Spleen (tissue), 11 donors: ENCODE results near the gene ACP3. TPM values are rescaled to one million over a fixed set of nuclear protein-coding genes. Genes with fewer than 3 reads are reported as not detected.

Experiments
- DNase-seq: peaks from one replicate; pipeline ENCODE4 v3.0.0-alpha.2; 2020
- H3K27ac ChIP-seq, 8 donors: fragments of 200-600 bp; sonication (generic) in 7 of 8; 1 replicate in 4 of 8; 2 replicates in 4 of 8; pipeline versions ENCODE4 v1.5.0 to v1.8.0; 2016 to 2021; ENCODE audit warnings: inconsistent platforms in 4 of 8, mild to moderate bottlenecking in 4 of 8, moderate library complexity in 1 of 8
- H3K27me3 ChIP-seq, 7 donors: fragments of 200-600 bp; sonication (generic) in 6 of 7; replicated peaks in 1 of 7; 1 replicate in 4 of 7; 2 replicates in 3 of 7; pipeline versions ENCODE4 v1.5.0 to v1.8.0; 2016 to 2021; ENCODE audit warnings: inconsistent platforms in 3 of 7, mild to moderate bottlenecking in 1 of 7
- H3K36me3 ChIP-seq, 6 donors: fragments of 200-600 bp; sonication (generic) in 5 of 6; 1 replicate in 4 of 6; 2 replicates in 2 of 6; pipeline versions ENCODE4 v1.5.0 to v1.8.0; 2016 to 2021; ENCODE audit warnings: inconsistent platforms in 2 of 6
- H3K4me1 ChIP-seq, 6 donors: fragments of 200-600 bp; sonication (generic) in 5 of 6; 1 replicate in 3 of 6; 2 replicates in 3 of 6; pipeline versions ENCODE4 v1.5.0 to v1.8.0; 2016 to 2021; ENCODE audit warnings: inconsistent platforms in 3 of 6
- H3K4me3 ChIP-seq, 8 donors: fragments of 200-600 bp; sonication (generic) in 7 of 8; 1 replicate in 4 of 8; 2 replicates in 4 of 8; pipeline versions ENCODE4 v1.5.0 to v1.8.0; 2016 to 2021; ENCODE audit warnings: inconsistent platforms in 4 of 8, mild to moderate bottlenecking in 4 of 8, moderate library complexity in 2 of 8
- H3K9me3 ChIP-seq, 8 donors: fragments of 200-600 bp; sonication (generic) in 7 of 8; 1 replicate in 4 of 8; 2 replicates in 4 of 8; pipeline versions ENCODE4 v1.5.0 to v1.8.0; 2016 to 2021; ENCODE audit warnings: inconsistent platforms in 4 of 8
- CTCF ChIP-seq, 11 experiments: fragments of 200-600 bp in 7 of 11; fragments of 450-650 bp in 4 of 11; sonication (generic) in 4 of 11; IDR thresholded peaks in 8 of 11; conservative IDR thresholded peaks in 3 of 11; 1 replicate in 7 of 11; 2 replicates in 4 of 11; pipeline versions ENCODE4 v1.4.0 to v1.8.0; 2016 to 2021; ENCODE audit warnings: antibody characterized with exemption in 11 of 11, inconsistent platforms in 4 of 11, mild to moderate bottlenecking in 1 of 11
- POLR2A ChIP-seq, 3 donors: fragments of 450-650 bp; IDR thresholded peaks; one replicate each; pipeline ENCODE4 v1.5.1; 2017; ENCODE audit warnings: antibody characterized with exemption in 3 of 3, mild to moderate bottlenecking in 1 of 3
- POLR2AphosphoS5 ChIP-seq, 3 donors: sonication (generic); formaldehyde crosslinking; IDR thresholded peaks; one replicate each; pipeline ENCODE4 v1.5.1; 2017; ENCODE audit warnings: antibody characterized with exemption in 3 of 3
- WGBS, 5 donors: extraction: QIAGEN DNeasy Blood & Tissue Kit in 3 of 5; methylation state at CpG; one replicate each; pipeline versions ENCODE4 v1.1.5 to v1.1.7; 2013 to 2018; 5-methylcytosine and 5-hydroxymethylcytosine counted together
- intact Hi-C: fragments of 100-400 bp; cut with DNase I; formaldehyde crosslinking; loops from one replicate; pipeline ENCODE4 v1.15.0; 2023; ENCODE audit warnings: low total_unique reads
- polyA plus RNA-seq, 3 donors: library from polyadenylated mRNA; stranded (reverse); fragments of 200-250 nt; gene quantifications; one replicate each; pipeline ENCODE4 v1.2.1, GENCODE V29; 2013
- total RNA-seq, 7 donors: library from RNA; depleted of rRNA in 3 of 7; stranded (reverse); fragments of >200 nt in 3 of 7; fragmentation: NEBNext Ultra II Directional in 4 of 7; extraction: Animal tissue kit (Norgen Biotek cat#: 25700) in 4 of 7; gene quantifications; one replicate each; pipeline versions ENCODE4 v1.1.0 to v1.2.1, GENCODE V29; 2016 to 2021
- donor health status: healthy with polysubstance abuse.
- donor health status: DM: no; HTN: no; CAD: no; lungs with moderate emphysema.
- donor health status: DM: no; HTN: no; CAD: no.
- donor health status: Bipolar disorder and iron deficiency.
- donor health status: healthy.
- donor health status: DM: no; HTN: no; CAD: no.
- donor health status: DM: yes; HTN: yes; CAD: no.

Gene ACP3
- total and polyA plus RNA-seq, 10 donors, result 0.09 to 16.3 (median 5.4) TPM

GRCh38 chr3:132284781-132285619 is 32.2 kb upstream of the ACP3 start:
- peak overlapping the region in 5 of 8 donors; percentile 51 to 87 (median 84) for H3K27ac ChIP-seq
- no peak overlapping the region for H3K4me3 ChIP-seq
- DNase-seq, result no peak
- WGBS, 5 donors, result 82 to 89% (median 86%) methylated on average over 29 to 32 of the region's 32 CpGs
- peaks cover 0 to 18% (median 0%) of the 10 kb centered on the region in 6 donors for H3K4me1 ChIP-seq
- H3K9me3 ChIP-seq, result no peaks in the 10 kb centered on the region
- no peaks in the 10 kb centered on the region for H3K36me3 ChIP-seq
- TF ChIP-seq CTCF (IDR thresholded peaks at IDR 0.05 in 8 of 11, conservative IDR thresholded peaks at IDR 0.05 in 3 of 11) (no peak), POLR2A (IDR thresholded peaks at IDR 0.05) (no peak), POLR2AphosphoS5 (IDR thresholded peaks at IDR 0.05) (no peak)
- intact Hi-C loops, result no loop called here
- H3K27me3 ChIP-seq, result no peaks in the 10 kb centered on the region

GRCh38 chr3:132285620-132285945 is 31.6 kb upstream of the ACP3 start:
- Histone ChIP-seq H3K4me3 (no peak overlapping the region), H3K9me3 (no peaks in the 10 kb centered on the region), H3K27ac (peak overlapping the region in 3 of 8 donors; percentile 75 to 87 (median 86)), H3K4me1 (peaks cover 0 to 21% (median 0%) of the 10 kb centered on the region in 6 donors), H3K36me3 (no peaks in the 10 kb centered on the region), H3K27me3 (no peaks in the 10 kb centered on the region)
- no peak for DNase-seq
- WGBS, 5 donors, result 75 to 92% (median 78%) methylated on average over 2 of the region's 2 CpGs
- intact Hi-C loops, result no loop called here
- TF ChIP-seq POLR2AphosphoS5 (IDR thresholded peaks at IDR 0.05), result no peak
- TF ChIP-seq CTCF (IDR thresholded peaks at IDR 0.05 in 8 of 11, conservative IDR thresholded peaks at IDR 0.05 in 3 of 11), result no peak
- no peak for TF ChIP-seq POLR2A (IDR thresholded peaks at IDR 0.05)

- 59 to 84% (median 74%) methylated on average over 1 of the region's 1 CpG for WGBS, 5 donors
These were observed 31.2 kb upstream of the ACP3 start for GRCh38 chr3:132286035-132286434.

More at GRCh38 chr3:132286035-132286434, 31.2 kb upstream of the ACP3 start:
- no peak overlapping the region for H3K4me3 ChIP-seq
- H3K4me1 ChIP-seq, result peaks cover 0 to 24% (median 2%) of the 10 kb centered on the region in 6 donors
- no peaks in the 10 kb centered on the region for H3K36me3 ChIP-seq
- H3K27me3 ChIP-seq, result no peaks in the 10 kb centered on the region
- H3K9me3 ChIP-seq, result no peaks in the 10 kb centered on the region
- TF ChIP-seq CTCF (IDR thresholded peaks at IDR 0.05 in 8 of 11, conservative IDR thresholded peaks at IDR 0.05 in 3 of 11), result no peak
- TF ChIP-seq POLR2A (IDR thresholded peaks at IDR 0.05), result no peak
- no peak for TF ChIP-seq POLR2AphosphoS5 (IDR thresholded peaks at IDR 0.05)
- no peak overlapping the region for H3K27ac ChIP-seq
- intact Hi-C loops, result no loop called here
- DNase-seq, result no peak
